ENCODE results near the gene HMBS. TPM values are rescaled to one million over a fixed set of nuclear protein-coding genes. Genes with fewer than 3 reads are reported as not detected.

HMBS gene
- polyA plus RNA-seq, 1 donor (not counting 4 experiments of a cell fraction or from before 2014, with no cell fraction given), result 48.7 TPM

DNA sequence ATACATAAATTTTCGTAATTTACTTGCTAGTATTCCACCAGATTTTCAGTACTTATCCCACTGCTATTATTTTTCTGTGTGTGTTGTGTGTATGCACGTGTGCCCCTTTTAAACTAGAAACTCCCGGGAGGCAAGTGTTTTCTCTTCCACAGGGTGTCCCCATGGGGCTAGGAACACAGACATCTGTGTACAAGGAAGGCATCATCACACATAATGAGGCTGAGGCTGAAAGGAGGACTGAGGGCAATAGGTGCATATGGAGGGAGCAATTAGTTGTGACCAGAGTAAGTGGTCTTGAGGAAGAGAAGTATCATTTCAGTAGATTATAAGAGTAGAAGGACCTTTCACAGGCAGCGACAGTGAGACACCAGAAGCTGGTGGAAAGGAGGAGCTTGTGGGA lies 19.1 kb downstream of the HMBS start:
- peaks cover 28% of the 10 kb centered on the region for H3K79me2 ChIP-seq (ENCODE audit: control insufficient read depth, insufficient read depth, low read length)
- dilution Hi-C loops (cut with MboI; ENCODE audit: extremely low pct_ligation_motif_present, low sequenced_read_pairs), result no loop called here
- FAIRE-seq (no peak), DNase-seq (ENCODE audit: low read depth, low spot score) (no peak)
- H3K9ac ChIP-seq (ENCODE audit: control insufficient read depth, extremely low read depth, insufficient read depth, low read length), result no peak overlapping the region
- H3K27me3 ChIP-seq (ENCODE audit: control insufficient read depth, extremely low read depth, insufficient read depth, low read length), result no peaks in the 10 kb centered on the region
- no peak overlapping the region for H3K4me2 ChIP-seq (ENCODE audit: control insufficient read depth, extremely low read depth, insufficient read depth, low read depth, low read length)
- no peak overlapping the region for H2AFZ ChIP-seq (ENCODE audit: control insufficient read depth, low read length)
- peaks cover 5% of the 10 kb centered on the region for H3K9me1 ChIP-seq (ENCODE audit: control insufficient read depth, extremely low read depth, insufficient read depth, low read length)
- H3K9me3 ChIP-seq (ENCODE audit: control insufficient read depth, low read depth, low read length), result no peaks in the 10 kb centered on the region
- peaks cover 39% of the 10 kb centered on the region for H3K4me1 ChIP-seq (ENCODE audit: control insufficient read depth, extremely low read depth, insufficient read depth, low read length)
- no peaks in the 10 kb centered on the region for H3K36me3 ChIP-seq (ENCODE audit: control insufficient read depth in 2 of 2, extremely low read depth in 1 of 2, insufficient read depth in 2 of 2, low read length in 2 of 2)
- H3K4me3 ChIP-seq (ENCODE audit: control insufficient read depth in 2 of 3, extremely low read depth in 1 of 3, insufficient read depth in 2 of 3, low read depth in 1 of 3, low read length in 3 of 3), result no peak overlapping the region
- no peak for TF ChIP-seq EZH2 (IDR thresholded peaks at IDR 0.05; ENCODE audit: low read length)
- no peak overlapping the region for H3K27ac ChIP-seq (ENCODE audit: control insufficient read depth, insufficient read depth, low read length)
- H4K20me1 ChIP-seq (ENCODE audit: control insufficient read depth, extremely low read depth, insufficient read depth, low read length), result no peaks in the 10 kb centered on the region

DNA sequence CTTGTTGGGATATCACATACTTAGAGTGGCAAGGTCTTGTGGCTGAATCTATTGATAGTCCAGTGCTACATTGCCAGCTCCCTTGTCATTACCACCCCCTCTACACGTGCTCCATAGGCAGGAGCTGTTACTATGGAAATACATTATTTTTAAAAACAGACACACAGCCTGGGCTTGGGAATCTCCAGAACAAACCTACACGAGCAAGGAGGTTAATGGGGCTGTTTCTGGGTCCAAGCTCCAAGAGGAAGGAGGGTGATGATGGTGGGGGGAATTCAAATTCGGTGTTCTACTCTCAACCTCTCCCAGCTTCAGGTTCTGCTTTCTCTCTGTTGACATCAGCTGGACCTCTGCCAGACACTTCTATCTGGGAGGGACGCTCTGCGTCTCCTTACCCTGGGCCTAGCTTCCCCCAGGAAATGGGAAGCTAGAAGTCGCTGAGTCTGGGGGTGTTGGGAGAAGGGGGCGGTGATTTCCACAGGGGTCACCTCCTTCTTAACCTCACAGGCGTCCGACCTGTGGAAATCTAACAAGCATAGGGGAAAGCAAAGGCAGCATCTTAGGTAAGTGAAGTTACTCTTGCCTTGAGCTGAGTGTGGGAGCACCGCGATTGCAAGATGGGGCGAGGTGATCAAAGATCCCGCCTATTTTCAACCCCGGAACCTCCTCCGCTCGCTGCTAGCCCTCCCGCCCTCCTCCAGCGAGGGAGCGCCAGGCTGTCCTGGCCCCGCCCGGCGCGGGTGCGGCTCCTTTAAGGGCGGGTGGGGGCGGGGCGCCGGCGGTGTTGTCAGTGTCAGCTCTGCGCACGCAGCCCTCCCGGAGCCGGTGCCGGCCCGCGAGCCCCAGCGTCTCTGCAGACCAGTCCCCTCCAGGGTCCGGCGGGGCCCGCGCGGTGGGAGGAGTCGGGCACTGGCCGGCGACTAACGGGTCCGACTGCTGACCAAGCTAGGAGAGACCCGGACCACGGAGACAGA lies 22.2 kb downstream of the HMBS start, which contains the start of gene C2CD2L:
TSS of gene C2CD2L (plus strand) at position 781 of the 974 bp plus-strand sequence. CDS start 398 bp downstream, outside the sequence.
- Histone ChIP-seq H3K9me1 (ENCODE audit: control insufficient read depth, extremely low read depth, insufficient read depth, low read length) (peaks cover 8% of the 10 kb centered on the region), H3K27ac (ENCODE audit: control insufficient read depth, insufficient read depth, low read length) (peak within 1 kb of the TSS; percentile 67), H2AFZ (ENCODE audit: control insufficient read depth, low read length) (peak within 1 kb of the TSS; percentile 75), H3K79me2 (ENCODE audit: control insufficient read depth, insufficient read depth, low read length) (peaks cover 10% of the 10 kb centered on the region), H3K9ac (ENCODE audit: control insufficient read depth, extremely low read depth, insufficient read depth, low read length) (peak within 1 kb of the TSS; percentile 76), H3K4me2 (ENCODE audit: control insufficient read depth, extremely low read depth, insufficient read depth, low read depth, low read length) (peak within 1 kb of the TSS; percentile 95), H4K20me1 (ENCODE audit: control insufficient read depth, extremely low read depth, insufficient read depth, low read length) (no peaks in the 10 kb centered on the region), H3K36me3 (ENCODE audit: control insufficient read depth in 2 of 2, extremely low read depth in 1 of 2, insufficient read depth in 2 of 2, low read length in 2 of 2) (peaks cover under 1 to 6% of the 10 kb centered on the region in 2 experiments), H3K27me3 (ENCODE audit: control insufficient read depth, extremely low read depth, insufficient read depth, low read length) (no peaks in the 10 kb centered on the region), H3K4me3 (ENCODE audit: control insufficient read depth in 2 of 3, extremely low read depth in 1 of 3, insufficient read depth in 2 of 3, low read depth in 1 of 3, low read length in 3 of 3) (peak within 1 kb of the TSS; percentile 76 to 82 (median 82)), H3K9me3 (ENCODE audit: control insufficient read depth, low read depth, low read length) (no peaks in the 10 kb centered on the region), H3K4me1 (ENCODE audit: control insufficient read depth, extremely low read depth, insufficient read depth, low read length) (peaks cover 28% of the 10 kb centered on the region)
- peak; percentile 75 for DNase-seq (ENCODE audit: low read depth, low spot score)
- TF ChIP-seq, protein P1, sequence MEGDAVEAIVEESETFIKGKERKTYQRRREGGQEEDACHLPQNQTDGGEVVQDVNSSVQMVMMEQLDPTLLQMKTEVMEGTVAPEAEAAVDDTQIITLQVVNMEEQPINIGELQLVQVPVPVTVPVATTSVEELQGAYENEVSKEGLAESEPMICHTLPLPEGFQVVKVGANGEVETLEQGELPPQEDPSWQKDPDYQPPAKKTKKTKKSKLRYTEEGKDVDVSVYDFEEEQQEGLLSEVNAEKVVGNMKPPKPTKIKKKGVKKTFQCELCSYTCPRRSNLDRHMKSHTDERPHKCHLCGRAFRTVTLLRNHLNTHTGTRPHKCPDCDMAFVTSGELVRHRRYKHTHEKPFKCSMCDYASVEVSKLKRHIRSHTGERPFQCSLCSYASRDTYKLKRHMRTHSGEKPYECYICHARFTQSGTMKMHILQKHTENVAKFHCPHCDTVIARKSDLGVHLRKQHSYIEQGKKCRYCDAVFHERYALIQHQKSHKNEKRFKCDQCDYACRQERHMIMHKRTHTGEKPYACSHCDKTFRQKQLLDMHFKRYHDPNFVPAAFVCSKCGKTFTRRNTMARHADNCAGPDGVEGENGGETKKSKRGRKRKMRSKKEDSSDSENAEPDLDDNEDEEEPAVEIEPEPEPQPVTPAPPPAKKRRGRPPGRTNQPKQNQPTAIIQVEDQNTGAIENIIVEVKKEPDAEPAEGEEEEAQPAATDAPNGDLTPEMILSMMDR (optimal IDR thresholded peaks at IDR 0.05 in 1 of 3, IDR thresholded peaks at IDR 0.05 in 1 of 3, conservative IDR thresholded peaks at IDR 0.05 in 1 of 3; ENCODE audit: extremely low read depth in 1 of 3, insufficient read depth in 2 of 3, low read length in 3 of 3), result no peak
- TF ChIP-seq EZH2 (IDR thresholded peaks at IDR 0.05; ENCODE audit: low read length), result no peak
- dilution Hi-C loops (cut with MboI; ENCODE audit: extremely low pct_ligation_motif_present, low sequenced_read_pairs), result no loop called here
- FAIRE-seq, result peak; percentile 70

All from keratinocyte (primary cell).